ENCODE measurements around the gene RRH. TPM values are rescaled to one million over a fixed set of nuclear protein-coding genes. Genes with fewer than 3 reads are reported as not detected.
A peak's percentile ranks its signal among the peaks of the same experiment; 100 is the strongest.

The RRH gene
- total RNA-seq, 1 experiment from 2014 or later: not detected

GRCh38 chr4:109815151-109816081, 12.4 kb upstream of the RRH start, which contains the start of gene GAR1 (continued):
- TF ChIP-seq, protein P1, sequence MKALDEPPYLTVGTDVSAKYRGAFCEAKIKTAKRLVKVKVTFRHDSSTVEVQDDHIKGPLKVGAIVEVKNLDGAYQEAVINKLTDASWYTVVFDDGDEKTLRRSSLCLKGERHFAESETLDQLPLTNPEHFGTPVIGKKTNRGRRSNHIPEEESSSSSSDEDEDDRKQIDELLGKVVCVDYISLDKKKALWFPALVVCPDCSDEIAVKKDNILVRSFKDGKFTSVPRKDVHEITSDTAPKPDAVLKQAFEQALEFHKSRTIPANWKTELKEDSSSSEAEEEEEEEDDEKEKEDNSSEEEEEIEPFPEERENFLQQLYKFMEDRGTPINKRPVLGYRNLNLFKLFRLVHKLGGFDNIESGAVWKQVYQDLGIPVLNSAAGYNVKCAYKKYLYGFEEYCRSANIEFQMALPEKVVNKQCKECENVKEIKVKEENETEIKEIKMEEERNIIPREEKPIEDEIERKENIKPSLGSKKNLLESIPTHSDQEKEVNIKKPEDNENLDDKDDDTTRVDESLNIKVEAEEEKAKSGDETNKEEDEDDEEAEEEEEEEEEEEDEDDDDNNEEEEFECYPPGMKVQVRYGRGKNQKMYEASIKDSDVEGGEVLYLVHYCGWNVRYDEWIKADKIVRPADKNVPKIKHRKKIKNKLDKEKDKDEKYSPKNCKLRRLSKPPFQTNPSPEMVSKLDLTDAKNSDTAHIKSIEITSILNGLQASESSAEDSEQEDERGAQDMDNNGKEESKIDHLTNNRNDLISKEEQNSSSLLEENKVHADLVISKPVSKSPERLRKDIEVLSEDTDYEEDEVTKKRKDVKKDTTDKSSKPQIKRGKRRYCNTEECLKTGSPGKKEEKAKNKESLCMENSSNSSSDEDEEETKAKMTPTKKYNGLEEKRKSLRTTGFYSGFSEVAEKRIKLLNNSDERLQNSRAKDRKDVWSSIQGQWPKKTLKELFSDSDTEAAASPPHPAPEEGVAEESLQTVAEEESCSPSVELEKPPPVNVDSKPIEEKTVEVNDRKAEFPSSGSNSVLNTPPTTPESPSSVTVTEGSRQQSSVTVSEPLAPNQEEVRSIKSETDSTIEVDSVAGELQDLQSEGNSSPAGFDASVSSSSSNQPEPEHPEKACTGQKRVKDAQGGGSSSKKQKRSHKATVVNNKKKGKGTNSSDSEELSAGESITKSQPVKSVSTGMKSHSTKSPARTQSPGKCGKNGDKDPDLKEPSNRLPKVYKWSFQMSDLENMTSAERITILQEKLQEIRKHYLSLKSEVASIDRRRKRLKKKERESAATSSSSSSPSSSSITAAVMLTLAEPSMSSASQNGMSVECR (CRISPR knock-in tag; IDR thresholded peaks at IDR 0.05; ENCODE audit: borderline replicate concordance): peak; percentile 86; the same call in 1 of the 2 replicates
- TF ChIP-seq, protein P2, sequence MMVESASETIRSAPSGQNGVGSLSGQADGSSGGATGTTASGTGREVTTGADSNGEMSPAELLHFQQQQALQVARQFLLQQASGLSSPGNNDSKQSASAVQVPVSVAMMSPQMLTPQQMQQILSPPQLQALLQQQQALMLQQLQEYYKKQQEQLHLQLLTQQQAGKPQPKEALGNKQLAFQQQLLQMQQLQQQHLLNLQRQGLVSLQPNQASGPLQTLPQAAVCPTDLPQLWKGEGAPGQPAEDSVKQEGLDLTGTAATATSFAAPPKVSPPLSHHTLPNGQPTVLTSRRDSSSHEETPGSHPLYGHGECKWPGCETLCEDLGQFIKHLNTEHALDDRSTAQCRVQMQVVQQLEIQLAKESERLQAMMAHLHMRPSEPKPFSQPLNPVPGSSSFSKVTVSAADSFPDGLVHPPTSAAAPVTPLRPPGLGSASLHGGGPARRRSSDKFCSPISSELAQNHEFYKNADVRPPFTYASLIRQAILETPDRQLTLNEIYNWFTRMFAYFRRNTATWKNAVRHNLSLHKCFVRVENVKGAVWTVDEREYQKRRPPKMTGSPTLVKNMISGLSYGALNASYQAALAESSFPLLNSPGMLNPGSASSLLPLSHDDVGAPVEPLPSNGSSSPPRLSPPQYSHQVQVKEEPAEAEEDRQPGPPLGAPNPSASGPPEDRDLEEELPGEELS (CRISPR knock-in tag; IDR thresholded peaks at IDR 0.05): 0 out of 2 replicates have a peak, but pooled peaks have one; percentile 69
- TF ChIP-seq ZNF423 (CRISPR knock-in tag; IDR thresholded peaks at IDR 0.05) (no peak), ZNF532 (CRISPR knock-in tag; IDR thresholded peaks at IDR 0.05; ENCODE audit: borderline replicate concordance) (no peak), SP1 (CRISPR knock-in tag; conservative IDR thresholded peaks at IDR 0.05) (peak; percentile 81), CREM (CRISPR knock-in tag; IDR thresholded peaks at IDR 0.05) (peak; percentile 98), ZNF232 (CRISPR knock-in tag; IDR thresholded peaks at IDR 0.05) (peak; percentile 23), ESRRA (CRISPR knock-in tag; IDR thresholded peaks at IDR 0.05; ENCODE audit: borderline replicate concordance) (no peak; the same call in 1 of the 2 replicates), MYBL2 (CRISPR knock-in tag; IDR thresholded peaks at IDR 0.05) (peak; percentile 74; the same call in 1 of the 2 replicates), ZNF512 (CRISPR knock-in tag; IDR thresholded peaks at IDR 0.05; ENCODE audit: borderline replicate concordance) (no peak), SMAD4 (CRISPR knock-in tag; IDR thresholded peaks at IDR 0.05) (no peak), JAZF1 (CRISPR knock-in tag; IDR thresholded peaks at IDR 0.05) (no peak)
- TF ChIP-seq, protein P3, sequence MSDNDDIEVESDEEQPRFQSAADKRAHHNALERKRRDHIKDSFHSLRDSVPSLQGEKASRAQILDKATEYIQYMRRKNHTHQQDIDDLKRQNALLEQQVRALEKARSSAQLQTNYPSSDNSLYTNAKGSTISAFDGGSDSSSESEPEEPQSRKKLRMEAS (CRISPR knock-in tag; IDR thresholded peaks at IDR 0.05): peak; percentile 98
